Astrocyte (in vitro differentiated cells and primary cell): ENCODE data around the gene DNAJC16. TPM values are rescaled to one million over a fixed set of nuclear protein-coding genes. Genes with fewer than 3 reads are reported as not detected.
"Not testable (repeated sequence)": the region's sequence is repeated elsewhere in the genome, so short reads cannot be mapped to it uniquely, and the experiment has no call there.

ENCODE experiments used
- DNase-seq: peaks from one replicate; pipeline ENCODE4 v3.0.0-alpha.2; 2010; ENCODE audit warnings: low read depth
- FAIRE-seq: peaks from 2 replicates; lab custom pipeline; 2011; peaks lifted over from hg19 to GRCh38; lab: Jason Lieb, UNC
- H2AFZ ChIP-seq: 2 replicates; pipeline ENCODE4 v1.6.0; 2012; ENCODE audit warnings: low read depth, low read length, inconsistent platforms
- H3K27ac ChIP-seq: 2 replicates; pipeline ENCODE4 v1.5.1; 2011; ENCODE audit warnings: low read depth, low read length, inconsistent platforms
- H3K27me3 ChIP-seq: 2 replicates; pipeline ENCODE4 v1.6.0; 2011; ENCODE audit warnings: low read length, inconsistent platforms; ENCODE audit not compliant: insufficient read depth
- H3K36me3 ChIP-seq: 2 replicates; pipeline ENCODE4 v1.5.1; 2011; ENCODE audit warnings: low read length, inconsistent platforms; ENCODE audit not compliant: insufficient read depth
- H3K4me1 ChIP-seq: 2 replicates; pipeline ENCODE4 v1.5.1; 2011; ENCODE audit warnings: low read length, inconsistent platforms; ENCODE audit not compliant: insufficient read depth
- H3K4me2 ChIP-seq: 2 replicates; pipeline ENCODE4 v1.6.0; 2012; ENCODE audit warnings: low read length, inconsistent platforms
- H3K4me3 ChIP-seq: 2 replicates; pipeline ENCODE4 v1.5.1; 2011; ENCODE audit warnings: low read depth, mild to moderate bottlenecking, low read length, inconsistent platforms; ENCODE audit not compliant: insufficient read depth
- H3K79me2 ChIP-seq: 2 replicates; pipeline ENCODE4 v1.6.0; 2012; ENCODE audit warnings: mild to moderate bottlenecking, low read length, inconsistent platforms; ENCODE audit not compliant: insufficient read depth
- H3K9ac ChIP-seq: 2 replicates; pipeline ENCODE4 v1.6.0; 2012; ENCODE audit warnings: mild to moderate bottlenecking, low read length, inconsistent platforms
- H3K9me3 ChIP-seq: 2 replicates; pipeline ENCODE4 v1.5.1; 2012; ENCODE audit warnings: low read depth, mild to moderate bottlenecking, low read length, inconsistent platforms; ENCODE audit not compliant: insufficient read depth
- H4K20me1 ChIP-seq: 2 replicates; pipeline ENCODE4 v1.6.0; 2012; ENCODE audit warnings: low read length, inconsistent platforms; ENCODE audit not compliant: insufficient read depth
- H3K27ac Mint-ChIP-seq: one replicate; pipeline ENCODE4 v1.8.0; 2021; ENCODE audit warnings: mild to moderate bottlenecking, mixed read lengths; ENCODE audit not compliant: unreplicated experiment
- H3K27me3 Mint-ChIP-seq: one replicate; pipeline ENCODE4 v1.8.0; 2021; ENCODE audit warnings: low read depth, mixed read lengths; ENCODE audit not compliant: unreplicated experiment
- H3K36me3 Mint-ChIP-seq: one replicate; pipeline ENCODE4 v1.8.0; 2021; ENCODE audit warnings: low read depth, mixed read lengths; ENCODE audit not compliant: unreplicated experiment
- H3K4me1 Mint-ChIP-seq: one replicate; pipeline ENCODE4 v1.8.0; 2021; ENCODE audit warnings: low read depth, mixed read lengths; ENCODE audit not compliant: unreplicated experiment
- H3K4me3 Mint-ChIP-seq: one replicate; pipeline ENCODE4 v1.8.0; 2021; ENCODE audit warnings: mild to moderate bottlenecking, moderate library complexity, mixed read lengths; ENCODE audit not compliant: unreplicated experiment
- H3K9me3 Mint-ChIP-seq: one replicate; pipeline ENCODE4 v1.8.0; 2021; ENCODE audit warnings: mild to moderate bottlenecking, mixed read lengths; ENCODE audit not compliant: unreplicated experiment
- CTCF ChIP-seq: IDR thresholded peaks from 2 replicates; pipeline ENCODE4 v1.5.1; 2011; ENCODE audit warnings: low read depth, mild to moderate bottlenecking, inconsistent platforms, low read length, moderate library complexity; ENCODE audit not compliant: insufficient read depth
- EZH2 ChIP-seq: IDR thresholded peaks from 2 replicates; pipeline ENCODE4 v1.6.1; 2012; ENCODE audit warnings: mild to moderate bottlenecking, low read length, inconsistent platforms; ENCODE audit not compliant: insufficient read depth
- total RNA-seq: library from RNA; stranded (reverse); gene quantifications from 2 replicates; pipeline ENCODE4 v1.2.1, GENCODE V29; 2021

DNAJC16 gene
- total RNA-seq, 1 donor from 2014 or later, result 19.6 TPM

- Histone ChIP-seq H3K4me3 (no peak overlapping the region), H3K27me3 (no peaks in the 10 kb centered on the region), H3K9me3 (no peaks in the 10 kb centered on the region), H3K79me2 (no peaks in the 10 kb centered on the region), H3K36me3 (no peaks in the 10 kb centered on the region), H3K4me1 (no peaks in the 10 kb centered on the region), H3K27ac (no peak overlapping the region), H3K9ac (no peak overlapping the region), H4K20me1 (no peaks in the 10 kb centered on the region), H3K4me2 (no peak overlapping the region), H2AFZ (no peak overlapping the region)
- Mint-ChIP-seq H3K4me3 (no peak overlapping the region), H3K27me3 (no peaks in the 10 kb centered on the region), H3K36me3 (peaks cover 11% of the 10 kb centered on the region), H3K4me1 (no peaks in the 10 kb centered on the region), H3K27ac (no peak overlapping the region), H3K9me3 (peaks cover 1% of the 10 kb centered on the region)
- TF ChIP-seq EZH2 (no peak), CTCF (no peak)
- FAIRE-seq, result no peak
- DNase-seq, result no peak
These were observed 42.7 kb upstream of the DNAJC16 start for GRCh38 chr1:15483971-15484370.

GRCh38 chr1:15484443-15484842 lies 42.2 kb upstream of the DNAJC16 start:
- H3K4me1 Mint-ChIP-seq, H4K20me1 ChIP-seq, H3K27ac ChIP-seq, H3K27me3 ChIP-seq, H3K4me2 ChIP-seq, H3K4me1 ChIP-seq, H3K36me3 ChIP-seq, FAIRE-seq, H3K27ac Mint-ChIP-seq, H3K9me3 Mint-ChIP-seq, H3K9me3 ChIP-seq, H3K79me2 ChIP-seq, H3K9ac ChIP-seq, H3K4me3 ChIP-seq, H3K27me3 Mint-ChIP-seq, H3K4me3 Mint-ChIP-seq, H2AFZ ChIP-seq, DNase-seq: not testable (repeated sequence)
- peaks cover 13% of the 10 kb centered on the region for H3K36me3 Mint-ChIP-seq

- Mint-ChIP-seq H3K36me3 (peaks cover 13% of the 10 kb centered on the region), H3K27me3 (no peaks in the 10 kb centered on the region), H3K4me1 (no peaks in the 10 kb centered on the region), H3K27ac (no peak overlapping the region), H3K4me3 (no peak overlapping the region), H3K9me3 (peaks cover 1% of the 10 kb centered on the region)
- Histone ChIP-seq H2AFZ (no peak overlapping the region), H3K4me3 (no peak overlapping the region), H4K20me1 (no peaks in the 10 kb centered on the region), H3K4me1 (no peaks in the 10 kb centered on the region), H3K27ac (no peak overlapping the region), H3K9ac (no peak overlapping the region), H3K36me3 (no peaks in the 10 kb centered on the region), H3K4me2 (no peak overlapping the region), H3K27me3 (no peaks in the 10 kb centered on the region), H3K79me2 (no peaks in the 10 kb centered on the region), H3K9me3 (no peaks in the 10 kb centered on the region)
- no peak for DNase-seq
- FAIRE-seq, result no peak
- TF ChIP-seq CTCF, result no peak
- TF ChIP-seq EZH2, result no peak
These were observed 41.0 kb upstream of the DNAJC16 start for GRCh38 chr1:15485636-15486035.

- H3K9ac ChIP-seq, FAIRE-seq, H3K4me1 Mint-ChIP-seq, H3K4me3 ChIP-seq, H3K4me1 ChIP-seq, H4K20me1 ChIP-seq, H3K27me3 ChIP-seq, H3K36me3 ChIP-seq, H3K9me3 ChIP-seq, H3K79me2 ChIP-seq, DNase-seq, H3K27me3 Mint-ChIP-seq, H2AFZ ChIP-seq, H3K4me3 Mint-ChIP-seq, H3K27ac Mint-ChIP-seq, H3K9me3 Mint-ChIP-seq, H3K4me2 ChIP-seq, H3K27ac ChIP-seq: not testable (repeated sequence)
- H3K36me3 Mint-ChIP-seq, result peaks cover 13% of the 10 kb centered on the region
These were observed 39.6 kb upstream of the DNAJC16 start for GRCh38 chr1:15486844-15487610.
